ENCODE results near the gene SLC25A42.
A peak's percentile ranks its signal among the peaks of the same experiment; 100 is the strongest.
"Not testable (repeated sequence)": the region's sequence is repeated elsewhere in the genome, so short reads cannot be mapped to it uniquely, and the experiment has no call there.

The SLC25A42 gene

DNA sequence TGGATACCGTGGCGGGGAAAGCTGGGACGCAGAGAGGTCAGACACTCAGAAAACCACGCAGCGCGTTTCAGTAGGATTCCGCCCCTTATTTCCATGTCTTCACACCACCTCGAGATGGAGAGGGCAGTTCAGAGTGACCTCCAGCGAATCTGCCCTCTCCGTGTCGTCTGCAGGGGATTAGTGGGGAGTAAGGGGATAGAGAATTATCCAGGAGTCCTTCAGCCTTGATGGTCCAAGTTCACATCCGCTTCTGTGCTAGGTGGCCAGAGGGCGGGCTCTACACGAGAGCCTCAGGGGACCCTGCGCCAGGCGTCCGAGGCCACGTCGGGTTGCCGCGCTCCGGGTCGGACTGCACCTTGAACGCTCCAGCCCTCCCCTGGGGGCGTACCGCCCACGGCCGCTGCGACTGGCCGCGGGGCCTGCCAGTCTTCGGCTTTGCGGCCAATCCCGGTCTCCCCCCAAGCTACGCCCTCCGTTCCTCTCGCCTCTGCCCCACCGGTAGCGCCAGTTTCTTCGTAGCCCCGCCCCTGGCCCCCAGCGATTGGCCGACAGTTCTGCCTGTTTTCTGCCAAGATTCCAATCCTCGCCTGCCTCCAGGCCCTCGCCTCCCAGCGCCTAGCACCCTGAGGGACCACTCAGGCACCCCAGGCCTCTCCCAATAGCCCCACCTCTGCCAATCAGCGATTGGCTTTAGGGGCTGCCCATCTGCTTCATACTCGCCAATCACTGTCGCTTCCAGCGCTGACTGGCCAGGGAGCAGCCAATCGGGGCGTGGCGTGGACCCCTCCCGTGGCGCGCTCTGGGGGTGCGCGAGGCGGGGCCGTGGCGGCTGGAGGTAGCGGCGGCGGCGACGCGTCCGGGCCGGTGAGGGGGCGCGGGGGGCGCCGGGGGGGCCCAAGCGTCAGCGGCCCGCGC, at the start of gene SLC25A42:
Gene SLC25A42, plus strand, starts transcription at position 812 of the 915 bp plus-strand sequence. CDS start 32,131 bp downstream, outside the sequence.
- TF ChIP-seq, protein P1, sequence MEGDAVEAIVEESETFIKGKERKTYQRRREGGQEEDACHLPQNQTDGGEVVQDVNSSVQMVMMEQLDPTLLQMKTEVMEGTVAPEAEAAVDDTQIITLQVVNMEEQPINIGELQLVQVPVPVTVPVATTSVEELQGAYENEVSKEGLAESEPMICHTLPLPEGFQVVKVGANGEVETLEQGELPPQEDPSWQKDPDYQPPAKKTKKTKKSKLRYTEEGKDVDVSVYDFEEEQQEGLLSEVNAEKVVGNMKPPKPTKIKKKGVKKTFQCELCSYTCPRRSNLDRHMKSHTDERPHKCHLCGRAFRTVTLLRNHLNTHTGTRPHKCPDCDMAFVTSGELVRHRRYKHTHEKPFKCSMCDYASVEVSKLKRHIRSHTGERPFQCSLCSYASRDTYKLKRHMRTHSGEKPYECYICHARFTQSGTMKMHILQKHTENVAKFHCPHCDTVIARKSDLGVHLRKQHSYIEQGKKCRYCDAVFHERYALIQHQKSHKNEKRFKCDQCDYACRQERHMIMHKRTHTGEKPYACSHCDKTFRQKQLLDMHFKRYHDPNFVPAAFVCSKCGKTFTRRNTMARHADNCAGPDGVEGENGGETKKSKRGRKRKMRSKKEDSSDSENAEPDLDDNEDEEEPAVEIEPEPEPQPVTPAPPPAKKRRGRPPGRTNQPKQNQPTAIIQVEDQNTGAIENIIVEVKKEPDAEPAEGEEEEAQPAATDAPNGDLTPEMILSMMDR (IDR thresholded peaks at IDR 0.05; ENCODE audit: low read depth, low read length): no peak
- H3K4me3 ChIP-seq (ENCODE audit: low read depth, low read length): peak within 1 kb of the TSS; percentile 76

GRCh38 chr19:19021115-19021514, 42.7 kb upstream of the SLC25A42 start:
- TF ChIP-seq, protein P1 (IDR thresholded peaks at IDR 0.05; ENCODE audit: low read depth, low read length): no peak
- H3K4me3 ChIP-seq (ENCODE audit: low read depth, low read length): no peak overlapping the region

DNA sequence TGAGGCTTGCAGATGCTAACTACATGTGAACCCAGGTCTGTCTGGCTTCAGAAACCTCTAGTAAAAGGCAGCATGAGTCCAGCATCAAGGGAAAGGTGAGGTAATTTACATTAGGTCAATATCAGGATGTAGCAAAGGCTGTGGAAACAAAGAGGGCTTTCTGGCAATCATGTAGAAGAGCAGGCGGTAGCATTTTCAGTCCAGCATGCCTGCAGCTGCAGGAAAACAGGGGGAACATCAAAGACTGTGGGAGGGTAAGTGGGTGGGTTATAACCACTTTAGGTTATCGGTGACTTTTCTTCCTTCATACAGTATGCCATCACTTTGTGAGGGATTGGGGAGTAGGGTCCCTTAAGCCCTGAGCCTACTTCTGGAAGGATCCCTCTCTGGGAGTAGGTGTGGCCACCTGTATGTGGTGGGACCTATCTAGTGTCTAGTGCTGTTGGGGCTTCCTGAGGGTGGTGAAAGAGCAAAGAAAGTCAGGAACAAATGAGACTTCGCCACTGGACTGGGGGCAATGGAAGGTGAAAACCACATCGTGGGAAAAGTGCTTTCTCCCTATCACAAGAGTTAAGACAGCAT, 41.3 kb upstream of the SLC25A42 start:
- H3K4me3 ChIP-seq (ENCODE audit: low read depth, low read length): no peak overlapping the region
- TF ChIP-seq, protein P1 (IDR thresholded peaks at IDR 0.05; ENCODE audit: low read depth, low read length): no peak

DNA sequence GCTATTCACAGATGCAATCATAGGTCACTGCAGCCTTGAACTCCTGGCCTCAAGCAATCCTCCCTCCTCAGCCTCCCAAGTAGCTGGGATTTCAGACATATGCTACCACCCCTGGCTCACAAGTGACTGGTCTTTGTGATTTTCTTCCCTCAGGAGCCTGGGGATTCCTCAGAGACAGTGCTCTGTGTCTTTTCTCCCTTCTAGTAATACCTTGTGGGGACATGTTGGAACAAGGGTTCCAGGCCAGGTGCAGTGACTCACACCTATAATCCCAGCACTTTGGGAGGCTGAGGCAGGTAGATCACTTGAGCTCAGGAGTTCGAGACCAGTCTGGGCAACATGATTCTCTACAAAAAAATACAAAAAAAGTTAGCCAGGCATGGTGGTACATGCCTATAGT, 40.4 kb upstream of the SLC25A42 start:
- H3K4me3 ChIP-seq (ENCODE audit: low read depth, low read length): not testable (repeated sequence)

- TF ChIP-seq, protein P1 (IDR thresholded peaks at IDR 0.05; ENCODE audit: low read depth, low read length): no peak
- H3K4me3 ChIP-seq (ENCODE audit: low read depth, low read length): no peak overlapping the region
These were observed 37.9 kb upstream of the SLC25A42 start for GRCh38 chr19:19025861-19026260.

DNA sequence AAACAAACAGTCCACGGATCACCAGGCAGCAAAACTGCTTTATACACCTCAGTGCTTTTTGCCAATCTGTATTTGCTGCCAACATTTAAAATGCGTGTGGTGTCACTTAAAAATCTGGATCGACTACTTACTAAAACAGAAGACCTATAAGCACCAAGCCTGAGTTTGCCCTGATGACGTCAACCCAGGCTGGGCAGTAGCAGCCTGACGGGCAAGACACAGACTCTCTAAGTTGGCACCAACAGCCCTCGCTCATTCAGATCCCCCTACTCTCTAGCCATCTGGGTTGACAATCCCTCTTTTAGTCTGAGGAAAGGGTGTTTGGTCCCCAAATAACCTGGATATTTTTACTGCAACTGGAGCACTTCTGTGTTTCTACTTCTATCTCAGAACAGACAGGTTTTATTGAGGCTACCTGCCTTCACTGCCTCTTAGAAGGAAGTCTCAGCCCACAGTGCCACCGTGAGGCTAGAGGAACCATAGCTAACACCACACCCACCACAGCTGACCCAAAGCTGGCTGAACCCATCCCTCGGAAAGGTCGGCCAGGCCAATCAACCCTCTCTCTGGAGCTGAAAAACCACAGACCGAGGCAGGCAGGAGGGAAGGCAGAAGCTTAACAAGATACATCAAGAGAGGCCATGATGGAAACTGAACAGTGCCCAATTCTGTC, 37.4 kb upstream of the SLC25A42 start:
- H3K4me3 ChIP-seq (ENCODE audit: low read depth, low read length): no peak overlapping the region
- TF ChIP-seq, protein P1 (IDR thresholded peaks at IDR 0.05; ENCODE audit: low read depth, low read length): no peak

DNA sequence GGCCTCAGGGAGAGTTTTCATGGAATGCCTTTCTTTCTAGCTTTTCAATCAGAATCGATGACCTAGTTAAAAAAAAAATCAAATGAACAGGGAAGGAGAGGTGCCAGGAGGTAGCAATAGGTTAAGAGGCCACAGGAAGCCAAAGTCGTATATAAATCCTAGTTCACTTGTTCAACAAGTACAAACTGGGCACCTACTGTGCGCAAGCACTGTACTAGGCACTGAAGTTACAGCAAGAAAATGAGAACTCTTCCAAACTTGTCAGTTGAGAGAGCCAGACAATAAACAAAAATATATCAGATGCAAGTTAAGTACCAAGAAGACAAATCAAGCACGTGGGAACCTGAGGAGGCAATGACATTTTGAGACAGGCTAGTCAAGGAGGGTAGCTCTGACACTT, 36.6 kb upstream of the SLC25A42 start:
- no peak overlapping the region for H3K4me3 ChIP-seq (ENCODE audit: low read depth, low read length)
- TF ChIP-seq, protein P1 (IDR thresholded peaks at IDR 0.05; ENCODE audit: low read depth, low read length): no peak

Measured in WI38 (cell line).